Peyer's patch (tissue), 4 donors: ENCODE results near the gene GRM1. TPM values are rescaled to one million over a fixed set of nuclear protein-coding genes. Genes with fewer than 3 reads are reported as not detected.
"Not testable (repeated sequence)": the region's sequence is repeated elsewhere in the genome, so short reads cannot be mapped to it uniquely, and the experiment has no call there.

Experiments
- DNase-seq, 3 donors: peaks; one replicate each; pipeline ENCODE4 v3.0.0-alpha.2; 2017 to 2019
- H3K27ac ChIP-seq, 4 donors: fragments of 200-600 bp; sonication (generic); one replicate each; pipeline ENCODE4 v1.5.1; 2016 to 2019
- H3K27me3 ChIP-seq, 2 donors: fragments of 200-600 bp; sonication (generic); one replicate each; pipeline ENCODE4 v1.5.1; 2019
- H3K36me3 ChIP-seq, 3 donors: fragments of 200-600 bp; sonication (generic); one replicate each; pipeline ENCODE4 v1.5.1; 2016 to 2019
- H3K4me1 ChIP-seq, 4 donors: fragments of 200-600 bp; sonication (generic); one replicate each; pipeline ENCODE4 v1.5.1; 2016 to 2019
- H3K4me3 ChIP-seq, 4 donors: fragments of 200-600 bp; sonication (generic); 1 replicate in 3 of 4; 2 replicates in 1 of 4; pipeline ENCODE4 v1.5.1; 2016 to 2019; ENCODE audit warnings: mild to moderate bottlenecking in 1 of 4
- H3K9me3 ChIP-seq, 4 donors: fragments of 200-600 bp; sonication (generic); one replicate each; pipeline ENCODE4 v1.5.1; 2016 to 2019; ENCODE audit warnings: mild to moderate bottlenecking in 1 of 4
- CTCF ChIP-seq, 6 experiments: fragments of 450-650 bp in 4 of 6; fragments of 200-600 bp in 2 of 6; sonication (generic) in 1 of 6; IDR thresholded peaks; one replicate each; pipeline ENCODE4 v1.5.1; 2017 to 2019; ENCODE audit warnings: antibody characterized with exemption in 6 of 6, mild to moderate bottlenecking in 3 of 6, moderate library complexity in 1 of 6
- POLR2A ChIP-seq, 2 donors: fragments of 450-650 bp; IDR thresholded peaks; one replicate each; pipeline ENCODE4 v1.5.1; 2017; ENCODE audit warnings: antibody characterized with exemption in 2 of 2, mild to moderate bottlenecking in 2 of 2, moderate library complexity in 2 of 2
- total RNA-seq, 4 donors: library from RNA; depleted of rRNA; stranded (reverse); fragments of >200 nt; gene quantifications; one replicate each; pipeline ENCODE4 v1.1.0, GENCODE V29; 2016

The GRM1 gene
- total RNA-seq, 4 donors from 2014 or later, result not detected

GRCh38 chr6:146258206-146258605 is 229.3 kb downstream of the GRM1 start:
- TF ChIP-seq CTCF (IDR thresholded peaks at IDR 0.05), result no peak
- no peak for TF ChIP-seq POLR2A (IDR thresholded peaks at IDR 0.05)
- Histone ChIP-seq H3K4me3 (no peak overlapping the region), H3K36me3 (no peaks in the 10 kb centered on the region), H3K27ac (no peak overlapping the region), H3K4me1 (no peaks in the 10 kb centered on the region), H3K27me3 (no peaks in the 10 kb centered on the region), H3K9me3 (no peaks in the 10 kb centered on the region)
- DNase-seq, result no peak

DNA sequence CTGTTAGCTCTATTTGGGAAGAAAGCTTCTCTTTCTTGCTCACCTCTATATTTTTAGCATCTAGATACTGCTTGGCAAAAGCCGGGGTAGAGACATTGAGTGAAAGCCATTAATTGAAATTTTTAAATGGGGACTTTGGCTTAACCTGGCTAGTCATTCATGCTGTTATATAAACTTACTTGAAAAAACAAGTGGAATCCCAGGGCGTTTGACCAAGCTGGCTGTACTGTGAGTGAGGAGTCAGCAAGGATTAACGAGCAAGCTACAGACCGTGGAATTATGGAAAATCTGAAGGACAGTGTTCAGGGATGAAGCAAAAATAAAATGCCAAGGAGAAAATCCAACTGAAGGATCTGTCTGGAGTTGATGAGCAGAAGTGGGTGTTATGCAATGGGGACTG is 232.0 kb downstream of the GRM1 start:
- DNase-seq, result no peak
- no peak overlapping the region for H3K27ac ChIP-seq
- H3K9me3 ChIP-seq, result no peaks in the 10 kb centered on the region
- H3K36me3 ChIP-seq, result no peaks in the 10 kb centered on the region
- no peak for TF ChIP-seq CTCF (IDR thresholded peaks at IDR 0.05)
- no peak for TF ChIP-seq POLR2A (IDR thresholded peaks at IDR 0.05)
- no peaks in the 10 kb centered on the region for H3K27me3 ChIP-seq
- H3K4me3 ChIP-seq, result no peak overlapping the region
- no peaks in the 10 kb centered on the region for H3K4me1 ChIP-seq

- no peak for DNase-seq
- Histone ChIP-seq H3K4me3 (no peak overlapping the region), H3K4me1 (no peaks in the 10 kb centered on the region), H3K27me3 (no peaks in the 10 kb centered on the region), H3K27ac (no peak overlapping the region), H3K9me3 (no peaks in the 10 kb centered on the region), H3K36me3 (no peaks in the 10 kb centered on the region)
- TF ChIP-seq POLR2A (IDR thresholded peaks at IDR 0.05) (no peak), CTCF (IDR thresholded peaks at IDR 0.05) (no peak)
Measured at GRCh38 chr6:146265056-146265455, 236.2 kb downstream of the GRM1 start.

GRCh38 chr6:146267447-146267846 is 238.6 kb downstream of the GRM1 start:
- Histone ChIP-seq H3K27ac (no peak overlapping the region), H3K36me3 (no peaks in the 10 kb centered on the region), H3K27me3 (no peaks in the 10 kb centered on the region), H3K9me3 (no peaks in the 10 kb centered on the region), H3K4me3 (no peak overlapping the region), H3K4me1 (no peaks in the 10 kb centered on the region)
- no peak for TF ChIP-seq POLR2A (IDR thresholded peaks at IDR 0.05)
- no peak for TF ChIP-seq CTCF (IDR thresholded peaks at IDR 0.05)
- no peak for DNase-seq

DNA sequence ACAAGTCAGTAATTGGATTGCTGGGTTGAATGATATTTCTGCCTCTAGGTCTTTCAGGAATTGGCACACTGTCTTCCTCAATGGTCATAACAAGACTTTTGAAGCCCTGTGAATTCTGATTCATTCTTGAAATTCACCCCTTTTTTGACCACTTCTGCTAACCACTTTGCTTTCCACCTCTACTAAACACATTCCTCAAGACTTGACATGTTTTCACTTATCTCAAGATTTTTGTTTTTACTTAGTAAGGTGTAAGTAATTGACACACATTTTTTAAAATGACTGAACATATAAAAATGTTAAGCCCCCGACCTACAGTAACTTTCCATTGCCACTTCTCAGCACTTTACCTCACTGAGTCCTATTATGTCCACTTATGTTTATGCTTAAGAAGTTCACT is 239.1 kb downstream of the GRM1 start:
- no peak overlapping the region for H3K27ac ChIP-seq
- no peaks in the 10 kb centered on the region for H3K4me1 ChIP-seq
- H3K9me3 ChIP-seq, result no peaks in the 10 kb centered on the region
- TF ChIP-seq CTCF (IDR thresholded peaks at IDR 0.05) (no peak), POLR2A (IDR thresholded peaks at IDR 0.05) (no peak)
- H3K4me3 ChIP-seq, result no peak overlapping the region
- no peaks in the 10 kb centered on the region for H3K27me3 ChIP-seq
- no peak for DNase-seq
- H3K36me3 ChIP-seq, result no peaks in the 10 kb centered on the region

DNA sequence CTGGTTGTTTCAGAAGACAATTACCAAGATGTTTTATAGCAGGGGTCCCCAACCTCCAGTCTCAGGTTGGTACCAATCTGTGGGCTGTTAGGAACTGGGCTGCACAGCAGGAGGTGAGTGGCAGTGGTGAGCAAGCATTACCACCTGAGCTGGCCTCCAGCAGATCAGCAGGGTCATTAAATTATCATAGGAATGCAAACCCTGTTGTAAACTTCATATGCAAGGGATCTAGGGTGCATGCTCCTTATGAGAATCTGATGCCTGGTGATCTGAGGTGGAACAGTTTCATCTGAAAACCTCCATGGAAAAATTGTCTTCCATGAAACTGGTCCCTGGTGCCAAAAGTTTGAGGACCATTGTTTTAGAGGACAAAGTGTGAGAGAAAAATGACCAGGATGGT is 240.6 kb downstream of the GRM1 start:
- Histone ChIP-seq H3K27ac (no peak overlapping the region), H3K27me3 (no peaks in the 10 kb centered on the region), H3K4me1 (no peaks in the 10 kb centered on the region), H3K4me3 (no peak overlapping the region), H3K9me3 (no peaks in the 10 kb centered on the region), H3K36me3 (no peaks in the 10 kb centered on the region)
- TF ChIP-seq POLR2A (IDR thresholded peaks at IDR 0.05) (no peak), CTCF (IDR thresholded peaks at IDR 0.05) (no peak)
- no peak for DNase-seq

DNA sequence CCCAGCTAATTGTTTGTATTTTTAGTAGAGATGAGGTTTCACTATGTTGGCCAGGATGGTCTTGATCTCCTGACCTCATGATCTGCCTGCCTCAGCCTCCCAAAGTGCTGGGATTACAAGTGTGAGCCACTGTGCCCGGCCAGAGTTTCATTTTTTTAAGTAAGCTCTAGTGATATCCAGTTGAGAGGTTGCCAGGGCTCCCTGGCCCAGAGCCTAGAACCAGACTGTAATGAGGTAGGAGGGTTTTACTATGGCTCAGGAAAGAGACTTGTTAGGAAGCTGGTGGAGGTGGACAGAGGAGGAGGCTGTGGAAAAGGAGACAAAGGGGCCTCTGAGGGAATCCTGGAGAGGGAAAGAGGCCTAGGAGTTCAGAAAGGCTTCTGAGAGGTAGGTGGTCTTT is 242.3 kb downstream of the GRM1 start:
- H3K36me3 ChIP-seq, H3K4me1 ChIP-seq, H3K27me3 ChIP-seq, H3K9me3 ChIP-seq, DNase-seq, H3K27ac ChIP-seq, H3K4me3 ChIP-seq: not testable (repeated sequence)
